ENCODE results near the gene MOGAT2.

The MOGAT2 gene

DNA sequence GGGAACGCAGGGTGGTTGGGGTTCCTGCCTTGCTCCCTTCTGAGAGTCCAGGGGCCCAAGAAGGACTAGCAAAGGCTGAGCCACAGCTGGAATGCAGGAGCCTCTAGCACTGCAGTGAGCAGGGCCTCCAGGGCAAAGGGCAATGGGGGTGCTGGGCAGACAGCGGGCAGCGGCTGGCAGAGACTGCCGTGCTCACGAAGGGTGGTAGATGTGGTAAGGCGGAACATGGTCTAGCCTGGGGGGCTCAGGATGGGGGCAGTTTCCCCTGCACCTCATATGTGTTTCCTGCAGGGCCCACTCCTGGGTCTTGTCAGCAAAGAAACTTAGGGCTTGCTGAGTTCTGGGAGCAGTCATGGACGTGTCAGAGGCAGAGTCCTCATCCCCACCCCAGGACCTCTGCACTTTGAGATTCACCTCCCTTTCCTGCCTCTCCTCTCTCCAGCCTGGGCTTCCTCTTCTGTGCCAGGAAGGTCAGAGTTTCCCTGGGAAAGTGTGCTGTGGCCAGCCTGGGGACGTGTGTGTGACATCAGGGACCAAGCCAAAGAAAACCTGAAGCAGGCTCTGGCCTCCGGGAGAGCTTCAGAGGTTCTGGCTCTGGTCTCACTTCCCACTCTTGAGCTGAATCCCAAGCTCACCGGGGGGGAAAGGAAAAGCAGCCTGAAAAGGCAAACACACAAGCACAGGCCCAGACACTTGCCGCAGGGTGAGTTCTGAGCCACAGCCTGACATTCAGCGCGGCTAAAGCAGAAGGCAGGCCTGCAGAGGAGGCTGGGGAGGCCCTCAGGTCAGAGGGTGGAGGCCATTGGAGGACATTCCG is 4.4 kb downstream of the MOGAT2 start:
- Histone ChIP-seq H3K4me3 (replicated peaks; ENCODE audit: insufficient read depth, low read length) (no peak overlapping the region), H3K27ac (replicated peaks) (no peak overlapping the region), H3K27me3 (ENCODE audit: insufficient read depth, poor library complexity, severe bottlenecking) (no peaks in the 10 kb centered on the region)
- no peak for DNase-seq (ENCODE audit: low read depth in 1 of 2, low spot score in 1 of 2)
- TF ChIP-seq POLR2AphosphoS5 (IDR thresholded peaks at IDR 0.05; ENCODE audit: low read depth) = no peak
- TF ChIP-seq, protein P1, sequence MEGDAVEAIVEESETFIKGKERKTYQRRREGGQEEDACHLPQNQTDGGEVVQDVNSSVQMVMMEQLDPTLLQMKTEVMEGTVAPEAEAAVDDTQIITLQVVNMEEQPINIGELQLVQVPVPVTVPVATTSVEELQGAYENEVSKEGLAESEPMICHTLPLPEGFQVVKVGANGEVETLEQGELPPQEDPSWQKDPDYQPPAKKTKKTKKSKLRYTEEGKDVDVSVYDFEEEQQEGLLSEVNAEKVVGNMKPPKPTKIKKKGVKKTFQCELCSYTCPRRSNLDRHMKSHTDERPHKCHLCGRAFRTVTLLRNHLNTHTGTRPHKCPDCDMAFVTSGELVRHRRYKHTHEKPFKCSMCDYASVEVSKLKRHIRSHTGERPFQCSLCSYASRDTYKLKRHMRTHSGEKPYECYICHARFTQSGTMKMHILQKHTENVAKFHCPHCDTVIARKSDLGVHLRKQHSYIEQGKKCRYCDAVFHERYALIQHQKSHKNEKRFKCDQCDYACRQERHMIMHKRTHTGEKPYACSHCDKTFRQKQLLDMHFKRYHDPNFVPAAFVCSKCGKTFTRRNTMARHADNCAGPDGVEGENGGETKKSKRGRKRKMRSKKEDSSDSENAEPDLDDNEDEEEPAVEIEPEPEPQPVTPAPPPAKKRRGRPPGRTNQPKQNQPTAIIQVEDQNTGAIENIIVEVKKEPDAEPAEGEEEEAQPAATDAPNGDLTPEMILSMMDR (IDR thresholded peaks at IDR 0.05; ENCODE audit: insufficient read depth, low read length) = no peak
- no peak for TF ChIP-seq SPI1 (IDR thresholded peaks at IDR 0.05; ENCODE audit: borderline replicate concordance, low read depth)
- TF ChIP-seq, protein P2, sequence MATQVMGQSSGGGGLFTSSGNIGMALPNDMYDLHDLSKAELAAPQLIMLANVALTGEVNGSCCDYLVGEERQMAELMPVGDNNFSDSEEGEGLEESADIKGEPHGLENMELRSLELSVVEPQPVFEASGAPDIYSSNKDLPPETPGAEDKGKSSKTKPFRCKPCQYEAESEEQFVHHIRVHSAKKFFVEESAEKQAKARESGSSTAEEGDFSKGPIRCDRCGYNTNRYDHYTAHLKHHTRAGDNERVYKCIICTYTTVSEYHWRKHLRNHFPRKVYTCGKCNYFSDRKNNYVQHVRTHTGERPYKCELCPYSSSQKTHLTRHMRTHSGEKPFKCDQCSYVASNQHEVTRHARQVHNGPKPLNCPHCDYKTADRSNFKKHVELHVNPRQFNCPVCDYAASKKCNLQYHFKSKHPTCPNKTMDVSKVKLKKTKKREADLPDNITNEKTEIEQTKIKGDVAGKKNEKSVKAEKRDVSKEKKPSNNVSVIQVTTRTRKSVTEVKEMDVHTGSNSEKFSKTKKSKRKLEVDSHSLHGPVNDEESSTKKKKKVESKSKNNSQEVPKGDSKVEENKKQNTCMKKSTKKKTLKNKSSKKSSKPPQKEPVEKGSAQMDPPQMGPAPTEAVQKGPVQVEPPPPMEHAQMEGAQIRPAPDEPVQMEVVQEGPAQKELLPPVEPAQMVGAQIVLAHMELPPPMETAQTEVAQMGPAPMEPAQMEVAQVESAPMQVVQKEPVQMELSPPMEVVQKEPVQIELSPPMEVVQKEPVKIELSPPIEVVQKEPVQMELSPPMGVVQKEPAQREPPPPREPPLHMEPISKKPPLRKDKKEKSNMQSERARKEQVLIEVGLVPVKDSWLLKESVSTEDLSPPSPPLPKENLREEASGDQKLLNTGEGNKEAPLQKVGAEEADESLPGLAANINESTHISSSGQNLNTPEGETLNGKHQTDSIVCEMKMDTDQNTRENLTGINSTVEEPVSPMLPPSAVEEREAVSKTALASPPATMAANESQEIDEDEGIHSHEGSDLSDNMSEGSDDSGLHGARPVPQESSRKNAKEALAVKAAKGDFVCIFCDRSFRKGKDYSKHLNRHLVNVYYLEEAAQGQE (IDR thresholded peaks at IDR 0.05; ENCODE audit: insufficient replicate concordance, low read depth) = no peak

DNA sequence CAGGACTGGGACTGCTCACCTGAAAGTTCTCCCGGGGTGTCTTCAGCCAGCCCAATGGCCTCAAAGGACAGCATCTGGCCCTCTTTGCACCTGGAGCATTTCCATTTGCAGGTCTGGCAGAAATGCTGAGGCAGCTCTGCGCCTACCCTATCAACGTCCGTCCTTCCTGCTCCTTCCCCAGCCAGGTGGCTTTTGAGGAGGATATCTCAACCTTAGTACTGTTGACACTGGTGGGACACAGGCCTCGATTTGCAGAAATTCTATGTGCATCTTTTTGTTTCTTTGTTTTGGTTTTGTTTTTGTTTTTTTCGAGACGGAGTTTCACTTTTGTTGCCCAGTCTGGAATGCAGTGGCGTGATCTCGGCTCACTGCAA is 5.0 kb downstream of the MOGAT2 start:
- Histone ChIP-seq H3K27me3 (ENCODE audit: insufficient read depth, poor library complexity, severe bottlenecking) (no peaks in the 10 kb centered on the region), H3K4me3 (replicated peaks; ENCODE audit: insufficient read depth, low read length) (no peak overlapping the region), H3K27ac (replicated peaks) (no peak overlapping the region)
- TF ChIP-seq POLR2AphosphoS5 (IDR thresholded peaks at IDR 0.05; ENCODE audit: low read depth) = no peak
- TF ChIP-seq, protein P2 (IDR thresholded peaks at IDR 0.05; ENCODE audit: insufficient replicate concordance, low read depth) = no peak
- TF ChIP-seq, protein P1 (IDR thresholded peaks at IDR 0.05; ENCODE audit: insufficient read depth, low read length) = no peak
- no peak for TF ChIP-seq SPI1 (IDR thresholded peaks at IDR 0.05; ENCODE audit: borderline replicate concordance, low read depth)
- TF ChIP-seq GABPA (IDR thresholded peaks at IDR 0.05; ENCODE audit: low read depth) = no peak
- no peak for DNase-seq (ENCODE audit: low read depth in 1 of 2, low spot score in 1 of 2)

DNA sequence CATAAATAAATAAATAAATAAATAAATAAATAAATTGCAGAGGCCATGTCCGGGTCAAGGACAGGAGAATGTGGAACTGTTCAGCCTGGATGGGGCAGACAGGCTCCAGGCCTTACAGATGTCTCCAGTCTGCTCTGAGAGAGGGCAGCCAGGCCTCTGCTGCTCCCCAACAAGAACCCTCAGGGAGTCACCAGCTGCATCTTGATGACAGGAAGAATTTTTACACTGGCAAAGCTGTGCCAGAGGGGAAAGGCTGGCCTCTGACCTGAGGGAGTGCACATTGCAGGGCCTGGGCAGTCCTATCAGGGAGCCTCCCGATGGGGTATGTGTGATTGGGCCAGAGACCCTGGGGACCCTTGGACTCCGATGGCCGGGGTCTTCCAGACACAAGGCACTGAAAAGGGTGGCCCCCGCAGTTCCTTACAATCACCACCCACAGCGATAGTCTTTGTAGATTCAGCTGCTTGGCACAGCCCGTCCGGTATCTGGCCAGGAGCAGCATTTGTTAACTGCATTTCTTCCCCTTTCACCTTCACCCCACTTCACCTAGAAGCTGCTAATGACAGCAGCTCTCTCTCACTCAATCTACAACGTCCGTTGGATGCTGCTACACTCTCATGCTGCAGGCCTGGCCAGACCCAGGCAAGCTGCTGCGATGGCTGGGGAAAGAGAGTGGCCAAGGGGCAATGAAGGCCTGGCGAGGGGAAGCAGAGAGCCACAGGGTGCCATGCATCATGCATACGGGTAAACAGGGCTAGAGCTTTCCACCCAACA is 8.1 kb downstream of the MOGAT2 start:
- no peaks in the 10 kb centered on the region for H3K27me3 ChIP-seq (ENCODE audit: insufficient read depth, poor library complexity, severe bottlenecking)
- no peak for DNase-seq (ENCODE audit: low read depth in 1 of 2, low spot score in 1 of 2)
- H3K27ac ChIP-seq (replicated peaks) = no peak overlapping the region
- H3K4me3 ChIP-seq (replicated peaks; ENCODE audit: insufficient read depth, low read length) = no peak overlapping the region
- TF ChIP-seq SPI1 (IDR thresholded peaks at IDR 0.05; ENCODE audit: borderline replicate concordance, low read depth) (no peak), GABPA (IDR thresholded peaks at IDR 0.05; ENCODE audit: low read depth) (no peak), POLR2AphosphoS5 (IDR thresholded peaks at IDR 0.05; ENCODE audit: low read depth) (no peak)
- TF ChIP-seq, protein P2 (IDR thresholded peaks at IDR 0.05; ENCODE audit: insufficient replicate concordance, low read depth) = no peak
- TF ChIP-seq, protein P1 (IDR thresholded peaks at IDR 0.05; ENCODE audit: insufficient read depth, low read length) = no peak
